ENCODE measurements around the gene CD44. TPM values are rescaled to one million over a fixed set of nuclear protein-coding genes. Genes with fewer than 3 reads are reported as not detected.

Gene CD44
- total and polyA plus RNA-seq, 4 experiments from 2014 or later = 390 to 809 (median 681) TPM

GRCh38 chr11:35147235-35147634 is 8.3 kb downstream of the CD44 start:
- peaks cover 6% of the 10 kb centered on the region for H3K36me3 ChIP-seq (ENCODE audit: insufficient read depth, low read length)
- Mint-ChIP-seq H3K4me1 (peaks cover 78 to 99% (median 91%) of the 10 kb centered on the region in 4 donors), H3K27ac (peak overlapping the region; percentile 93 to 100 (median 95)), H3K27me3 (no peaks in the 10 kb centered on the region), H3K36me3 (peaks cover 64 to 88% of the 10 kb centered on the region in 2 donors), H3K9me3 (peaks cover 0 to 3% (median 0%) of the 10 kb centered on the region in 8 donors), H3K4me3 (peak overlapping the region; percentile 83 to 99 (median 98))
- H3K4me1 ChIP-seq (ENCODE audit: insufficient read depth, low read length) = peaks cover 100% of the 10 kb centered on the region
- no peaks in the 10 kb centered on the region for H3K27me3 ChIP-seq (ENCODE audit: insufficient read depth, low read length)
- ChIA-PET POLR2A (ENCODE audit: partially characterized antibody) (interaction anchor here (1.3 to 15.5 kb wide), 6 partner anchors 22 to 106 kb away, joined by 3 to 1106 read pairs (median 8); no protein-coding TSS in a partner anchor), CTCF (ENCODE audit: partially characterized antibody) (interaction anchor here (1.5 to 10.3 kb wide), 4 partner anchors 16 to 158 kb away, joined by 4 to 151 read pairs (median 8); no protein-coding TSS in a partner anchor)
- H3K4me3 ChIP-seq (ENCODE audit: low read length in 2 of 2) = no peak overlapping the region
- no peaks in the 10 kb centered on the region for H3K9me3 ChIP-seq (ENCODE audit: control insufficient read depth in 1 of 2, low read length in 2 of 2)
- peak in 1 of 5 donors; percentile 1 for DNase-seq
- intact Hi-C loops (cut with micrococcal nuclease) = no loop called here
- peak overlapping the region; percentile 73 for H3K27ac ChIP-seq (ENCODE audit: low read depth, low read length)

GRCh38 chr11:35148163-35148837 is 9.3 kb downstream of the CD44 start:
- Histone ChIP-seq H3K36me3 (ENCODE audit: insufficient read depth, low read length) (peaks cover 6% of the 10 kb centered on the region), H3K27ac (ENCODE audit: low read depth, low read length) (peak overlapping the region; percentile 73), H3K4me3 (ENCODE audit: low read length in 2 of 2) (no peak overlapping the region), H3K9me3 (ENCODE audit: control insufficient read depth in 1 of 2, low read length in 2 of 2) (no peaks in the 10 kb centered on the region), H3K27me3 (ENCODE audit: insufficient read depth, low read length) (no peaks in the 10 kb centered on the region), H3K4me1 (ENCODE audit: insufficient read depth, low read length) (peaks cover 100% of the 10 kb centered on the region)
- ChIA-PET CTCF (ENCODE audit: partially characterized antibody) (interaction anchor here (0.9 to 10.3 kb wide), 4 partner anchors 15 to 244 kb away, joined by 3 to 151 read pairs (median 6); no protein-coding TSS in a partner anchor), POLR2A (ENCODE audit: partially characterized antibody) (interaction anchor here (0.6 to 15.5 kb wide), 5 partner anchors 8 to 107 kb away, joined by 3 to 1106 read pairs (median 5); partner anchors contain the start of gene CD44)
- intact Hi-C loops (cut with micrococcal nuclease) = loop anchor here (1.0 kb wide), 1 partner anchor 12 kb away; no protein-coding TSS in a partner anchor
- Mint-ChIP-seq H3K9me3 (peaks cover 0 to 6% (median 0%) of the 10 kb centered on the region in 8 donors), H3K4me3 (peak overlapping the region; percentile 8 to 98 (median 70)), H3K4me1 (peaks cover 82 to 100% (median 93%) of the 10 kb centered on the region in 4 donors), H3K36me3 (peaks cover 74 to 92% of the 10 kb centered on the region in 2 donors), H3K27me3 (no peaks in the 10 kb centered on the region), H3K27ac (peak overlapping the region; percentile 80 to 100 (median 93))
- peak in 4 of 5 donors; percentile 58 to 71 (median 62) for DNase-seq

DNA sequence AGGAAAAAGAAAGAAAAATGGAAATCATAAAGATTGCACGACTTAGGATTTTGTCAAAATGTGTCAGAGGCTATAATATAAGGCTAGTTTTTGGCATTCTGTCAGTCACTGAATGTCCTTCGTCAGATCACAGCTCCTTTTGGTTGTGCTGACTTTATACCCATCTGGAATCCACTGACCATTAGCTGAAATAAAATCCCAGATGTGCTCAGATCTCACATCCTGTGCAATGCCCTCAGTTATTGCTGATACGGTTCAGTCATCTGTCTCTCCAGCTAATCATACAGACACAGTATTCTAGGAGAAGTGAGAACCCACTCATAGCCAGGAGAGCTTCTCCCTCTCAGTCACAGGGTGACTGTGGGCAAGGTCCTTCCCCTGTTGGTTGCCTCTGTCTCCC is 11.5 kb downstream of the CD44 start:
- H3K4me3 ChIP-seq (ENCODE audit: low read length in 2 of 2) = no peak overlapping the region
- peaks cover 80 to 94% of the 10 kb centered on the region in 2 donors for H3K36me3 Mint-ChIP-seq
- H3K4me1 ChIP-seq (ENCODE audit: insufficient read depth, low read length) = peaks cover 100% of the 10 kb centered on the region

GRCh38 chr11:35151241-35151640 is 12.3 kb downstream of the CD44 start:
- POLR2A ChIA-PET (ENCODE audit: partially characterized antibody) = interaction anchor here (0.9 to 15.5 kb wide), 10 partner anchors 8 to 154 kb away, joined by 3 to 1106 read pairs (median 4); partner anchors contain the start of gene CD44
- Histone ChIP-seq H3K36me3 (ENCODE audit: insufficient read depth, low read length) (peaks cover 8% of the 10 kb centered on the region), H3K4me1 (ENCODE audit: insufficient read depth, low read length) (peaks cover 100% of the 10 kb centered on the region), H3K27me3 (ENCODE audit: insufficient read depth, low read length) (no peaks in the 10 kb centered on the region), H3K27ac (ENCODE audit: low read depth, low read length) (peak overlapping the region; percentile 19), H3K9me3 (ENCODE audit: control insufficient read depth in 1 of 2, low read length in 2 of 2) (no peaks in the 10 kb centered on the region), H3K4me3 (ENCODE audit: low read length in 2 of 2) (no peak overlapping the region)
- Mint-ChIP-seq H3K27ac (peak overlapping the region; percentile 82 to 100 (median 91)), H3K4me1 (peaks cover 87 to 100% (median 93%) of the 10 kb centered on the region in 4 donors), H3K4me3 (peak overlapping the region in 7 of 8 donors; percentile 31 to 80 (median 54)), H3K27me3 (no peaks in the 10 kb centered on the region), H3K36me3 (peaks cover 76 to 92% of the 10 kb centered on the region in 2 donors), H3K9me3 (peaks cover 0 to 12% (median 0%) of the 10 kb centered on the region in 8 donors)
- intact Hi-C loops (cut with micrococcal nuclease) = no loop called here
- DNase-seq = no peak
- CTCF ChIA-PET (ENCODE audit: partially characterized antibody) = interaction anchor here (1.1 to 10.3 kb wide), 5 partner anchors 11 to 154 kb away, joined by 3 to 151 read pairs (median 4); no protein-coding TSS in a partner anchor

More for the DNA sequence above, 11.5 kb downstream of the CD44 start:
- intact Hi-C loops (cut with micrococcal nuclease) = no loop called here
- ChIA-PET POLR2A (ENCODE audit: partially characterized antibody) (interaction anchor here (0.5 to 15.5 kb wide), 8 partner anchors 10 to 153 kb away, joined by 3 to 1106 read pairs (median 4); partner anchors contain the start of gene CD44), CTCF (ENCODE audit: partially characterized antibody) (interaction anchor here (1.1 to 10.3 kb wide), 3 partner anchors 13 to 153 kb away, joined by 3 to 151 read pairs (median 3); no protein-coding TSS in a partner anchor)
- H3K9me3 Mint-ChIP-seq = peaks cover 0 to 12% (median 0%) of the 10 kb centered on the region in 8 donors
- peak overlapping the region; percentile 82 to 100 (median 91) for H3K27ac Mint-ChIP-seq
- Histone ChIP-seq H3K27me3 (ENCODE audit: insufficient read depth, low read length) (no peaks in the 10 kb centered on the region), H3K36me3 (ENCODE audit: insufficient read depth, low read length) (peaks cover 8% of the 10 kb centered on the region), H3K9me3 (ENCODE audit: control insufficient read depth in 1 of 2, low read length in 2 of 2) (no peaks in the 10 kb centered on the region), H3K27ac (ENCODE audit: low read depth, low read length) (peak overlapping the region; percentile 25)
- DNase-seq = no peak
- peaks cover 87 to 100% (median 95%) of the 10 kb centered on the region in 4 donors for H3K4me1 Mint-ChIP-seq
- H3K27me3 Mint-ChIP-seq = no peaks in the 10 kb centered on the region
- H3K4me3 Mint-ChIP-seq = peak overlapping the region in 6 of 8 donors; percentile 45 to 80 (median 62)

- Mint-ChIP-seq H3K9me3 (peaks cover 0 to 12% (median 0%) of the 10 kb centered on the region in 8 donors), H3K36me3 (peaks cover 74 to 91% of the 10 kb centered on the region in 2 donors), H3K4me3 (peak overlapping the region; percentile 23 to 80 (median 48)), H3K27ac (peak overlapping the region; percentile 82 to 100 (median 91)), H3K27me3 (no peaks in the 10 kb centered on the region), H3K4me1 (peaks cover 85 to 100% (median 93%) of the 10 kb centered on the region in 4 donors)
- POLR2A ChIA-PET (ENCODE audit: partially characterized antibody) = interaction anchor here (0.8 to 15.5 kb wide), 11 partner anchors 8 to 164 kb away, joined by 3 to 1106 read pairs (median 4); partner anchors contain the start of gene CD44
- Histone ChIP-seq H3K9me3 (ENCODE audit: control insufficient read depth in 1 of 2, low read length in 2 of 2) (no peaks in the 10 kb centered on the region), H3K27me3 (ENCODE audit: insufficient read depth, low read length) (no peaks in the 10 kb centered on the region), H3K27ac (ENCODE audit: low read depth, low read length) (peak overlapping the region; percentile 19), H3K36me3 (ENCODE audit: insufficient read depth, low read length) (peaks cover 8% of the 10 kb centered on the region), H3K4me3 (ENCODE audit: low read length in 2 of 2) (no peak overlapping the region), H3K4me1 (ENCODE audit: insufficient read depth, low read length) (peaks cover 100% of the 10 kb centered on the region)
- DNase-seq = no peak
- CTCF ChIA-PET (ENCODE audit: partially characterized antibody) = interaction anchor here (0.5 to 10.3 kb wide), 6 partner anchors 12 to 154 kb away, joined by 3 to 151 read pairs (median 4); no protein-coding TSS in a partner anchor
- intact Hi-C loops (cut with micrococcal nuclease) = loop anchor here (1.0 kb wide), 1 partner anchor 7 kb away; no protein-coding TSS in a partner anchor
These were observed 12.8 kb downstream of the CD44 start for GRCh38 chr11:35151683-35152280.

DNA sequence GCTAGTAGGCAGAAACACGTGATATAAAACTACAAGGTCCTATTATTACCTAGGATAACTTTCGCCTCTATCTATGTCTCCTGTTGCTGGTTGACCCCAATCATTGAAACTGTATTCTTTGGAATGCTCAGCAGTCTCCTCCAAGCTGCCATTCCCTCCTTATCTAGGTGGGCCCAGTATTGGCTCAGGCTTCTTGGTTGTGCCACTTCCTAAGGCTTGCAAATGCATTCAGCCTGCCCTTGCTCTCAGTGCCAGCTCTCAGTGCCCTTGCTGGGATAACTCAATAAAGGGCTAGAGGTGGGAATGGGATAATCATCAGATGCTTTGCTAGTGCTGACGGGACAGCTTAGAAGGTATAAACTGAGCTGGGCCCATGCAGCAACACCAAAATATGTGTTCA is 13.6 kb downstream of the CD44 start:
- ChIA-PET POLR2A (ENCODE audit: partially characterized antibody) (interaction anchor here (1.2 to 15.5 kb wide), 7 partner anchors 9 to 163 kb away, joined by 3 to 1106 read pairs (median 4); partner anchors contain the start of gene CD44), CTCF (ENCODE audit: partially characterized antibody) (interaction anchor here (1.1 to 10.3 kb wide), 3 partner anchors 11 to 153 kb away, joined by 3 to 151 read pairs (median 4); no protein-coding TSS in a partner anchor)
- Histone ChIP-seq H3K9me3 (ENCODE audit: control insufficient read depth in 1 of 2, low read length in 2 of 2) (no peaks in the 10 kb centered on the region), H3K27me3 (ENCODE audit: insufficient read depth, low read length) (no peaks in the 10 kb centered on the region), H3K4me1 (ENCODE audit: insufficient read depth, low read length) (peaks cover 100% of the 10 kb centered on the region), H3K27ac (ENCODE audit: low read depth, low read length) (peak overlapping the region; percentile 19), H3K4me3 (ENCODE audit: low read length in 2 of 2) (no peak overlapping the region), H3K36me3 (ENCODE audit: insufficient read depth, low read length) (peaks cover 8% of the 10 kb centered on the region)
- DNase-seq = no peak
- Mint-ChIP-seq H3K9me3 (peaks cover 0 to 12% (median 0%) of the 10 kb centered on the region in 8 donors), H3K27me3 (no peaks in the 10 kb centered on the region), H3K36me3 (peaks cover 73 to 90% of the 10 kb centered on the region in 2 donors), H3K4me3 (peak overlapping the region; percentile 22 to 80 (median 57)), H3K4me1 (peaks cover 87 to 100% (median 93%) of the 10 kb centered on the region in 4 donors), H3K27ac (peak overlapping the region; percentile 82 to 100 (median 94))
- intact Hi-C loops (cut with micrococcal nuclease) = loop anchor here (1.0 kb wide), 1 partner anchor 8 kb away; no protein-coding TSS in a partner anchor

All from CD4-positive, alpha-beta memory T cell (primary cell).